RWPE2 (cell line): ENCODE results near the gene SLC4A1.

Source experiments
- ATAC-seq: fragments of 200-7000 bp; cut with Tn5 transposase; 3 replicates; pipeline ENCODE4 v1.9.1; 2021; ENCODE audit warnings: low read depth
- DNase-seq: peaks from one replicate; pipeline ENCODE4 v3.0.0-alpha.2; 2020; ENCODE audit warnings: low spot score
- H3K27ac ChIP-seq: fragments of 450-650 bp; 2 replicates; pipeline ENCODE4 v1.5.1; 2017; ENCODE audit warnings: mild to moderate bottlenecking; ENCODE audit not compliant: poor library complexity, severe bottlenecking
- H3K27me3 ChIP-seq: fragments of 250-450 bp; sonication (Bioruptor Pico); 2 replicates; pipeline ENCODE4 v1.5.1; 2021; ENCODE audit warnings: mild to moderate bottlenecking, moderate library complexity; ENCODE audit not compliant: insufficient read depth, poor library complexity, severe bottlenecking
- H3K36me3 ChIP-seq: fragments of 250-450 bp; sonication (Bioruptor Pico); 2 replicates; pipeline ENCODE4 v1.5.1; 2020; ENCODE audit warnings: low read depth, mild to moderate bottlenecking, moderate library complexity
- H3K4me1 ChIP-seq: fragments of 250-450 bp; sonication (Bioruptor Pico); 2 replicates; pipeline ENCODE4 v1.5.1; 2021; ENCODE audit warnings: mild to moderate bottlenecking, moderate library complexity; ENCODE audit not compliant: insufficient read depth, poor library complexity, severe bottlenecking
- H3K4me3 ChIP-seq: fragments of 250-450 bp; sonication (Bioruptor Pico); 2 replicates; pipeline ENCODE4 v1.5.1; 2021; ENCODE audit warnings: mild to moderate bottlenecking, moderate library complexity; ENCODE audit not compliant: severe bottlenecking
- H3K9me3 ChIP-seq: fragments of 250-450 bp; sonication (Bioruptor Pico); 2 replicates; pipeline ENCODE4 v1.5.1; 2021; ENCODE audit warnings: mild to moderate bottlenecking, moderate library complexity; ENCODE audit not compliant: severe bottlenecking
- CTCF ChIP-seq: fragments of 450-650 bp; IDR thresholded peaks from one replicate; pipeline ENCODE4 v1.5.1; 2017; ENCODE audit warnings: mild to moderate bottlenecking, moderate library complexity; ENCODE audit not compliant: poor library complexity, severe bottlenecking

Gene SLC4A1

GRCh38 chr17:44202756-44203155 lies 65.2 kb downstream of the SLC4A1 start:
- peak overlapping the region; percentile 47 for H3K27ac ChIP-seq
- peaks cover 12% of the 10 kb centered on the region for H3K36me3 ChIP-seq
- no peaks in the 10 kb centered on the region for H3K27me3 ChIP-seq
- DNase-seq (no peak), ATAC-seq (no peak)
- H3K9me3 ChIP-seq: no peaks in the 10 kb centered on the region
- H3K4me3 ChIP-seq: no peak overlapping the region
- no peak for TF ChIP-seq CTCF
- H3K4me1 ChIP-seq: peaks cover 22% of the 10 kb centered on the region

- no peak for DNase-seq
- Histone ChIP-seq H3K9me3 (no peaks in the 10 kb centered on the region), H3K27ac (peak overlapping the region; percentile 96), H3K4me3 (peak overlapping the region; percentile 98), H3K4me1 (peaks cover 22% of the 10 kb centered on the region), H3K36me3 (peaks cover 23% of the 10 kb centered on the region), H3K27me3 (no peaks in the 10 kb centered on the region)
- no peak for TF ChIP-seq CTCF
- ATAC-seq: peak; percentile 2
Measured at GRCh38 chr17:44200478-44201155, 67.3 kb downstream of the SLC4A1 start.

- no peak for TF ChIP-seq CTCF
- H3K27me3 ChIP-seq: no peaks in the 10 kb centered on the region
- ATAC-seq: peak; percentile 79
- DNase-seq: peak; percentile 100
- H3K9me3 ChIP-seq: no peaks in the 10 kb centered on the region
- H3K4me1 ChIP-seq: peaks cover 20% of the 10 kb centered on the region
- peaks cover 31% of the 10 kb centered on the region for H3K36me3 ChIP-seq
- H3K27ac ChIP-seq: peak within 1 kb of the TSS; percentile 96
- H3K4me3 ChIP-seq: peak within 1 kb of the TSS; percentile 98
Measured at GRCh38 chr17:44199553-44200477, 68.1 kb downstream of the SLC4A1 start, which contains the start of gene ATXN7L3. Gene ATXN7L3 (minus strand): TSS chr17:44199884. CDS start chr17:44198070, 1,814 bp downstream.

- Histone ChIP-seq H3K9me3 (no peaks in the 10 kb centered on the region), H3K4me3 (peak overlapping the region; percentile 98), H3K4me1 (peaks cover 12% of the 10 kb centered on the region), H3K27ac (peak overlapping the region; percentile 96), H3K36me3 (peaks cover 39% of the 10 kb centered on the region), H3K27me3 (no peaks in the 10 kb centered on the region)
- peak; percentile 9 for TF ChIP-seq CTCF
- peak; percentile 22 for ATAC-seq
- DNase-seq: no peak
Measured at GRCh38 chr17:44198721-44199552, 69.0 kb downstream of the SLC4A1 start.
